Measurements from ENCODE around the gene RACK1. TPM values are rescaled to one million over a fixed set of nuclear protein-coding genes. Genes with fewer than 3 reads are reported as not detected.

The RACK1 gene
- total RNA-seq, 1 donor from 2014 or later = 510 TPM

Other genes starting within 250 kb of the RACK1 start
- 8.8 TPM for gene BTNL9, start 203.6 kb downstream of the RACK1 start, total RNA-seq
- gene OR2V1, start 112.7 kb downstream of the RACK1 start, total RNA-seq = not detected
- gene OR2V2, start 96.3 kb downstream of the RACK1 start, total RNA-seq = not detected
- gene TRIM7, start 38.7 kb downstream of the RACK1 start, total RNA-seq = 0.23 TPM
- gene TRIM41, start 20.6 kb downstream of the RACK1 start, total RNA-seq = 23.0 TPM
- gene TRIM52, start 17.2 kb upstream of the RACK1 start, total RNA-seq = 6.0 TPM
- gene OR4F3, start 123.4 kb upstream of the RACK1 start, total RNA-seq = not detected

All from left lobe of liver (tissue), 1 donor.